MCF 10A (cell line): Measurements from ENCODE around the gene SNX14. TPM values are rescaled to one million over a fixed set of nuclear protein-coding genes. Genes with fewer than 3 reads are reported as not detected.
A peak's percentile ranks its signal among the peaks of the same experiment; 100 is the strongest.

Experiments used
- BruUV-seq: library from RNA; stranded (reverse); fragments of 400-500 nt; replicated peaks from 2 replicates; lab custom pipeline; 2021; lab: Mats Ljungman, UMichigan
- CTCF ChIA-PET: fragments of 300-600 bp; sonication (Branson Sonifier 250); formaldehyde crosslinking; extraction: SDS; loops from one replicate; lab custom pipeline; 2021; ENCODE audit warnings: antibody characterized with exemption, inconsistent platforms; lab: Yijun Ruan, JAX
- POLR2A ChIA-PET: fragments of 300-600, 350-650 bp; sonication (Branson Sonifier 250); formaldehyde crosslinking; extraction: SDS; loops from one replicate; lab custom pipeline; 2020; ENCODE audit warnings: antibody characterized with exemption, inconsistent platforms; lab: Yijun Ruan, JAX
- DNase-seq: peaks from one replicate; pipeline ENCODE4 v3.0.0-alpha.2; 2018; ENCODE audit not compliant: unreplicated experiment
- H3K27ac Mint-ChIP-seq: one replicate; pipeline ENCODE4 v1.8.0; 2022; ENCODE audit warnings: mild to moderate bottlenecking, low read depth, mixed read lengths; ENCODE audit not compliant: unreplicated experiment
- H3K27me3 Mint-ChIP-seq: one replicate; pipeline ENCODE4 v1.8.0; 2022; ENCODE audit warnings: mixed read lengths; ENCODE audit not compliant: insufficient read depth, unreplicated experiment
- H3K36me3 Mint-ChIP-seq: one replicate; pipeline ENCODE4 v1.8.0; 2022; ENCODE audit warnings: mild to moderate bottlenecking, moderate library complexity, mixed read lengths; ENCODE audit not compliant: insufficient read depth, unreplicated experiment
- H3K4me1 Mint-ChIP-seq: one replicate; pipeline ENCODE4 v1.8.0; 2022; ENCODE audit warnings: mixed read lengths; ENCODE audit not compliant: insufficient read depth, unreplicated experiment
- H3K4me3 Mint-ChIP-seq: one replicate; pipeline ENCODE4 v1.8.0; 2022; ENCODE audit warnings: mild to moderate bottlenecking, moderate library complexity, mixed read lengths; ENCODE audit not compliant: unreplicated experiment
- H3K9me3 Mint-ChIP-seq: one replicate; pipeline ENCODE4 v1.8.0; 2022; ENCODE audit warnings: mixed read lengths; ENCODE audit not compliant: unreplicated experiment
- CTCF ChIP-seq: fragments of 200-600 bp; IDR thresholded peaks from one replicate; pipeline ENCODE4 v1.8.0; 2022; ENCODE audit warnings: antibody characterized with exemption, mild to moderate bottlenecking; ENCODE audit not compliant: unreplicated experiment
- intact Hi-C: fragments of 100-400 bp; cut with micrococcal nuclease; formaldehyde crosslinking; loops from 2 replicates; pipeline ENCODE4 v1.14.1; 2022
- total RNA-seq: library from RNA; stranded (reverse); gene quantifications from 2 replicates; pipeline ENCODE4 v1.2.3, GENCODE V29; 2022

SNX14 gene
- total RNA-seq, 1 experiment from 2014 or later, result 71.6 TPM

- no peaks in the 10 kb centered on the region for H3K9me3 Mint-ChIP-seq
- CTCF ChIA-PET, result interaction anchor here (0.6 to 8.0 kb wide), 5 partner anchors 15 to 1232 kb away, joined by 3 to 65 read pairs (median 8); no protein-coding TSS in a partner anchor
These were observed 132.5 kb downstream of the SNX14 start for GRCh38 chr6:85460921-85461797.

GRCh38 chr6:85460154-85460920 lies 133.3 kb downstream of the SNX14 start:
- CTCF ChIA-PET, result interaction anchor here (0.6 to 8.0 kb wide), 3 partner anchors 20 to 98 kb away, joined by 3 to 65 read pairs (median 3); no protein-coding TSS in a partner anchor
- H3K27ac Mint-ChIP-seq, result no peak overlapping the region

More at GRCh38 chr6:85460921-85461797, 132.5 kb downstream of the SNX14 start:
- Mint-ChIP-seq H3K36me3 (no peaks in the 10 kb centered on the region), H3K27me3 (no peaks in the 10 kb centered on the region), H3K4me3 (no peak overlapping the region), H3K4me1 (peaks cover 91% of the 10 kb centered on the region), H3K27ac (peak overlapping the region; percentile 80)
- peak; percentile 83 for DNase-seq
- POLR2A ChIA-PET, result interaction anchor here (1.8 to 7.8 kb wide), 3 partner anchors 11 to 100 kb away, joined by 7 to 107 read pairs (median 19); partner anchors contain the start of gene NT5E
- intact Hi-C loops, result no loop called here
- no peak for TF ChIP-seq CTCF
- BruUV-seq, result no TSS peak

GRCh38 chr6:85459224-85459901 lies 134.3 kb downstream of the SNX14 start:
- no peaks in the 10 kb centered on the region for H3K27me3 Mint-ChIP-seq
- no TSS peak for BruUV-seq
- H3K4me3 Mint-ChIP-seq, result no peak overlapping the region
- CTCF ChIA-PET, result interaction anchor here (0.7 to 8.0 kb wide), 6 partner anchors 10 to 105 kb away, joined by 3 to 65 read pairs (median 3); partner anchors contain the start of gene NT5E
- DNase-seq, result peak; percentile 50
- H3K36me3 Mint-ChIP-seq, result no peaks in the 10 kb centered on the region
- peaks cover 78% of the 10 kb centered on the region for H3K4me1 Mint-ChIP-seq
- H3K27ac Mint-ChIP-seq, result peak overlapping the region; percentile 24
- TF ChIP-seq CTCF, result no peak
- POLR2A ChIA-PET, result interaction anchor here (1.0 to 7.8 kb wide), 3 partner anchors 9 to 98 kb away, joined by 3 to 107 read pairs (median 16); partner anchors contain the start of gene NT5E
- H3K9me3 Mint-ChIP-seq, result no peaks in the 10 kb centered on the region
- intact Hi-C loops, result no loop called here

More at GRCh38 chr6:85460154-85460920, 133.3 kb downstream of the SNX14 start:
- DNase-seq, result no peak
- BruUV-seq, result no TSS peak
- Mint-ChIP-seq H3K4me1 (peaks cover 87% of the 10 kb centered on the region), H3K4me3 (no peak overlapping the region), H3K36me3 (no peaks in the 10 kb centered on the region), H3K9me3 (no peaks in the 10 kb centered on the region), H3K27me3 (no peaks in the 10 kb centered on the region)
- intact Hi-C loops, result no loop called here
- no peak for TF ChIP-seq CTCF
- POLR2A ChIA-PET, result interaction anchor here (7.8 kb wide), 1 partner anchor 10 kb away, joined by 107 read pairs; the partner anchor contains the start of gene NT5E
